Stimulated activated CD4-positive, alpha-beta T cell treated with anti-CD3 and anti-CD28 coated beads, Interleukin-4, amount 100 ng/mL, for 1 hour (primary cell): Measurements from ENCODE around the gene PCDHGA3.
"Not testable (repeated sequence)": the region's sequence is repeated elsewhere in the genome, so short reads cannot be mapped to it uniquely, and the experiment has no call there.

Experiments used
- DNase-seq: peaks from one replicate; pipeline ENCODE4 v3.0.0-alpha.2; 2020

Gene PCDHGA3

DNA sequence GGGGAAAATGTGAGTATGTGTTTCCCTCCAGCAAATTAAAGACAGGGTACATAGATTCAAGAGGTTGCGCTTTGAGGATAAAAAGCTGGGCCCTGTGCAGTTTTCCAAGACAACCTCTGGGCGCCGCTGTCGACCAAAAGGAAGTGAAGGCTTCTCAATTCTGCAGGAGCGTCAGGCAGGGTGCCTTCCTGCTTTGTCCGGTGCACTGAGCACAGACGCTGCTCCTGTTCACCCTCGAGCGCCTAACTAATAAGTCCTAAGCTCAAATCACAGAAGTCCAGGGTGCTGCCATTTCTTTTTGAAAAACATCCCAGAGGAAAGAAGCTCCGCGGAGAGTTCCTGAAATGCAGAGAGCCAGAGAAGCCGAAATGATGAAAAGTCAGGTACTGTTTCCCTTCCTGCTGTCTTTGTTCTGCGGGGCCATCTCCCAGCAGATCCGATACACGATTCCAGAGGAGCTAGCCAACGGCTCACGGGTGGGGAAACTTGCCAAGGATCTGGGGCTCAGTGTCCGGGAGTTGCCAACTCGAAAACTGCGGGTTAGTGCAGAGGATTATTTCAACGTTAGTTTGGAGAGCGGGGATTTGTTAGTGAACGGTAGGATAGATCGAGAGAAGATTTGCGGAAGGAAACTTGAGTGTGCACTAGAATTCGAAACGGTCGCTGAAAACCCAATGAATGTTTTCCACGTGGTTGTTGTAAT is 6.4 kb downstream of the PCDHGA3 start, which contains the start of gene PCDHGB1:
Gene PCDHGB1, plus strand, starts transcription at position 183 of the 703 bp plus-strand sequence. Its CDS starts 162 bp downstream, at position 345.
- DNase-seq = peak; percentile 26

DNA sequence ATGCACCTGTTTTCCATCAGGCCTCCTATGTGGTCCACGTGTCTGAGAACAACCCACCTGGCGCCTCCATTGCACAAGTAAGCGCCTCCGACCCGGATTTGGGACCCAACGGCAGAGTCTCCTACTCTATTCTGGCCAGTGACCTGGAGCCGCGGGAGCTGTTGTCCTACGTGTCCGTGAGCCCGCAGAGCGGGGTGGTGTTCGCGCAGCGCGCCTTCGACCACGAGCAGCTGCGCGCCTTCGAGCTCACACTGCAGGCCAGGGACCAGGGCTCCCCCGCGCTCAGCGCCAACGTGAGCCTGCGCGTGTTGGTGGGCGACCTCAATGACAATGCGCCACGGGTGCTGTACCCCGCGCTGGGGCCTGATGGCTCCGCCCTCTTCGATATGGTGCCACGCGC is 8.0 kb downstream of the PCDHGA3 start:
- DNase-seq = no peak

DNA sequence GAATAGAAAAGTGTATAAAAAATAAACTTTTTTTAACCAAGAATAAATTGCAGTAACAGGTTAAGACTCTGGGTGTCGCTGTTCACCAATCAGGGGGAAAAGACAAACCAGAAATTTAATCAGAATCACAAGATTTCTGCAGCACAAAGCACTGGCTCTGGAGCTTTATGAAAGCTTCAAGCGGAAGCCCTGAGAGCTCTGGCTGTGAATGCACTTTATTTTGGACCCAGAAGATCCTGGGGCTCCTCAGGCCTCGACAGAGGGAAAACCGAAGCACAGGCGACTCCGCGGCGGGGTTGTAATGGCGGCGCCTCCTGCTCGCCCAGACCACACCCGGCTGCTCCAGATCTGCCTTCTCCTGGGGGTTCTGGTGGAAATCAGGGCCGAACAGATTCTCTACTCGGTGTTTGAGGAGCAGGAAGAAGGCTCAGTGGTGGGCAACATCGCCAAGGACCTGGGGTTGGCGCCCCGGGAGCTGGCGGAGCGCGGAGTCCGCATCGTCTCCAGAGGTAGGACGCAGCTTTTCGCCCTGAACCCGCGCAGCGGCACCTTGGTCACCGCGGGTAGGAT is 11.4 kb downstream of the PCDHGA3 start, which contains the start of gene PCDHGA4:
Gene PCDHGA4, plus strand, starts transcription at position 122 of the 570 bp plus-strand sequence. Its CDS starts 87 bp downstream, at position 209.
- no peak for DNase-seq

DNA sequence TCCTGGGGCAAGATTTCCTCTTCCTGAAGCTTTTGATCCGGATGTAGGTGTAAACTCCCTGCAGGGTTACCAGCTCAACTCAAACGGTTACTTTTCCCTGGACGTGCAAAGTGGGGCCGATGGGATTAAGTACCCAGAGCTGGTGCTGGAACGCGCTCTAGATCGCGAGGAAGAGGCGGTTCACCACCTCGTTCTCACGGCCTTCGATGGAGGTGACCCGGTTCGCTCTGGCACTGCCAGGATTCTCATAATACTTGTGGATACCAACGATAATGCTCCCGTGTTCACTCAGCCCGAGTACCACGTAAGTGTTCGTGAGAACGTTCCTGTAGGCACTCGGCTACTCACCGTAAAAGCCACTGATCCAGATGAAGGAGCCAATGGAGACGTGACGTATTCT is 12.0 kb downstream of the PCDHGA3 start:
- no peak for DNase-seq

DNA sequence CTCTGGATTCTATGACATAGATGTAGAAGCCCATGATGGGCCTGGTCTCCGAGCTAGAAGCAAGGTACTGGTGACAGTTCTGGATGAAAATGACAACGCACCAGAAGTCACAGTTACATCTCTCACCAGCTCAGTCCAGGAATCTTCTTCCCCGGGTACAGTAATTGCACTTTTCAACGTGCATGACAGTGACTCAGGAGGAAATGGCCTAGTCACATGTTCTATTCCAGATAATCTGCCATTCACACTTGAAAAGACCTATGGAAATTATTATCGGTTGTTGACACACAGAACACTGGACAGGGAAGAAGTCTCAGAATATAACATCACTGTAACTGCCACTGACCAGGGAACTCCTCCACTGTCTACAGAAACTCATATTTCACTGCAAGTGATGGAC is 12.5 kb downstream of the PCDHGA3 start:
- no peak for DNase-seq

DNA sequence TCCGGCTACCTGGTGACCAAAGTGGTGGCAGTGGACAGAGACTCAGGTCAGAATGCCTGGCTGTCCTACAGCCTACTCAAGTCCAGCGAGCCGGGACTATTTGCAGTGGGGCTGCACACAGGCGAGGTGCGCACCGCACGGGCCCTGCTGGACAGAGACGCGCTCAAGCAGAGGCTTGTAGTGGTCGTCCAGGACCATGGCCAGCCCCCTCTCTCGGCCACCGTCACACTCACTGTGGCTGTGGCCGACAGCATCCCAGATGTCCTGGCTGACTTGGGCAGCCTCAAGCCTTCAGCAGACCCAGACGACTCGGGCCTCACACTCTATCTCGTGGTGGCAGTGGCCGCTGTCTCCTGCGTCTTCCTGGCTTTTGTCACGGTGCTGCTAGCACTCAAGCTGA is 13.3 kb downstream of the PCDHGA3 start:
- no peak for DNase-seq

DNA sequence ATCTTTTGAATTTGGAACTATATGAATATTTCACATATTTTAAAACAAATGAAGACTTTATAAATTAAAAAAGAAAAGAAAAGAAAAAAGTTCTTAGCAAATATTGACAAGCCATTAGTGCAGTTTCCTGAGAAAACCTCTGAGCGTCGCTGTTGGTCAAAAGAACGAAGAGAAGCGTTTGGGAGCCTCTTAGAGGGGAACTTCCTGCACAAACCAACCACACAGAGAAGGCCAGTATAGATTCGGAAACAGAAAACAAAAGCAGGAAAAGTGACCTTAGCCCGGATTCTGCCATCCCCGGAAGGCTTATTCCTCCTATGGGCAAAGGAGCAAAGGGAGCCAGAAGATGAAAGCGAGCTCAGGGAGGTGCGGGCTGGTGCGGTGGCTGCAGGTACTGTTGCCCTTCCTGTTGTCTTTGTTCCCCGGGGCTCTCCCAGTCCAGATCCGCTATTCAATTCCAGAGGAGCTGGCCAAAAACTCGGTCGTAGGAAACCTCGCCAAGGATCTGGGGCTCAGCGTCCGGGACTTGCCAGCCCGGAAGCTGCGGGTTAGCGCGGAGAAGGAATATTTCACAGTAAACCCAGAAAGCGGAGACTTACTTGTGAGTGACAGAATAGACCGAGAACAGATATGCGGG is 16.3 kb downstream of the PCDHGA3 start, which contains the start of gene PCDHGB2:
Gene PCDHGB2, plus strand, starts transcription at position 205 of the 637 bp plus-strand sequence. Its CDS starts 142 bp downstream, at position 347.
- DNase-seq = no peak

DNA sequence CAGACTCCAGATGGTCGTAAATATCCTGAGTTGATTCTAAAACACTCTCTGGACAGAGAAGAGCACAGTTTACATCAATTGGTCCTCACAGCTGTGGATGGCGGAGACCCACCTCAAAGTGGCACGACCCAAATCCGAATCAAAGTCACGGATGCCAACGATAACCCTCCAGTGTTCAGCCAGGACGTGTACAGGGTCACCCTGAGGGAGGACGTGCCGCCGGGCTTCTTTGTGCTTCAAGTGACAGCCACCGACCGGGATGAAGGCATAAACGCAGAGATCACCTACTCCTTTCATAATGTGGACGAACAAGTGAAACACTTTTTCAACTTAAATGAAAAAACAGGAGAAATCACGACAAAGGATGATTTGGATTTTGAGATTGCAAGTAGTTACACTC is 17.1 kb downstream of the PCDHGA3 start:
- no peak for DNase-seq

DNA sequence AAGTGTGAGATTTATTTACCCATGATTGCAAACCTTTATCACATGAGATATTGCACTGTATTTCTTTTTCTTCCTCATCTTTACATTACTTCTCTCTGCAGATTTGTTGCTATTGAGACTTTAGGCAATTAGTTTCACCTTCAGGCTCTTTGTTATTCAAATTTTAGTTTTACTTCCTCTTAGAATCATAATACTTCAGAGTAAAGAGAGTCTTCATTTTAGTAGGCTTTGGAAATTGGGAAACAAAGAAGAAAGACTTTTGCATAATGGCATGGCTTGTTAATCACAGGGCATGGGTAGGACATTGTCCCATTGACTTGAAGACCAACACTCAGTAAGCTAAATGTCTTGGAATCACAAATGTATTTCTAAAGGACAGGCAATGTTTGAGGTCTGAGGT is 19.1 kb downstream of the PCDHGA3 start:
- DNase-seq = no peak

DNA sequence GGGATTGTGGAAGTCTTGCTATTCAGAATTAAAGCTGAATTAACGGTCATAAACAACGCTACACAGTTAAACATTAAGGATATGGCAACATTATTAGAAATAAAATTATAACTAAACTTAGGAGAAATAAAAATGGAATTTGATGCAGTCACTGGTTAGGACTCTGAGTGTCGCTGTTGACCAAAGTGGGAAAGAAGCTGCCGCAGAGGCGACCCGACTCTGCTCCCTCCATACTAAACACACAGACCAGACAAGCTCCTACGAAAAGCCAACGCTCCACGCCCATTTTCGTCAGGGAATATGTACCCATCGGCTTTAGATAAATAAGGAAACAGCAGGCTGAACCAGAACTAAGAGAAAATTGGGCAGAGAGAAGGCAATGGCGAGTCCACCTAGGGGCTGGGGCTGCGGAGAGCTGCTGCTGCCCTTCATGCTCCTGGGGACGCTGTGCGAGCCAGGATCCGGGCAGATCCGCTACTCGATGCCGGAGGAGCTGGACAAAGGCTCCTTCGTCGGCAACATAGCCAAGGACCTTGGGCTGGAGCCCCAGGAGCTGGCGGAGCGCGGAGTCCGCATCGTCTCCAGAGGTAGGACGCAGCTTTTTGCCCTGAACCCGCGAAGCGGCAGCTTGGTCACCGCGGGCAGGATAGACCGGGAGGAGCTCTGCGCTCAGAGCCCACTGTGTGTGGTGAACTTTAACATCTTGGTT is 20.5 kb downstream of the PCDHGA3 start, which contains the start of gene PCDHGA5:
Gene PCDHGA5, plus strand, starts transcription at position 211 of the 709 bp plus-strand sequence. Its CDS starts 169 bp downstream, at position 380.
- no peak for DNase-seq

DNA sequence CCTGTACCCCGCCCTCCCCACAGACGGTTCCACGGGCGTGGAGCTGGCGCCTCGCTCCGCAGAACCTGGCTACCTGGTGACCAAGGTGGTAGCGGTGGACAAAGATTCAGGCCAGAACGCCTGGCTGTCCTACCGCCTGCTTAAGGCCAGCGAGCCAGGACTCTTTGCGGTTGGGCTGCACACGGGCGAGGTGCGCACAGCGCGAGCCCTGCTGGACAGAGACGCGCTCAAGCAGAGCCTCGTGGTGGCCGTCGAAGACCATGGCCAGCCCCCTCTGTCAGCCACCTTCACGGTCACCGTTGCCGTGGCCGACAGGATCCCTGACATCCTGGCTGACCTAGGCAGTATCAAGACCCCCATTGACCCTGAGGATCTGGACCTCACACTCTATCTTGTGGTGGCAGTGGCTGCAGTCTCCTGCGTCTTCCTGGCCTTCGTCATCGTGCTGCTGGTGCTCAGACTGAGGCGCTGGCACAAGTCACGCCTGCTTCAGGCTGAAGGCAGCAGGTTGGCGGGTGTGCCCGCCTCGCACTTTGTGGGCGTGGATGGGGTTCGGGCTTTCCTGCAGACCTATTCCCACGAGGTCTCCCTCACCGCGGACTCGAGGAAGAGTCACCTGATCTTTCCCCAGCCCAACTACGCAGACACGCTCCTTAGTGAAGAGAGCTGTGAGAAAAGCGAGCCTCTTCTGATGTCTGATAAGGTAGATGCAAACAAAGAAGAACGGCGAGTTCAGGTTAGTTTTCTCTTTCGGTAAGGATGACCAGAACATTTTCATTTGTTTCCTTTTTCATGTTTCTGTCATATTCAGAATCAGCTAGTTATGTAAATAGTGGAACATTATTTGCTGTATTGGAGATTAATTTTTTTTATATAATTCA is 22.6 kb downstream of the PCDHGA3 start:
- DNase-seq = no peak

DNA sequence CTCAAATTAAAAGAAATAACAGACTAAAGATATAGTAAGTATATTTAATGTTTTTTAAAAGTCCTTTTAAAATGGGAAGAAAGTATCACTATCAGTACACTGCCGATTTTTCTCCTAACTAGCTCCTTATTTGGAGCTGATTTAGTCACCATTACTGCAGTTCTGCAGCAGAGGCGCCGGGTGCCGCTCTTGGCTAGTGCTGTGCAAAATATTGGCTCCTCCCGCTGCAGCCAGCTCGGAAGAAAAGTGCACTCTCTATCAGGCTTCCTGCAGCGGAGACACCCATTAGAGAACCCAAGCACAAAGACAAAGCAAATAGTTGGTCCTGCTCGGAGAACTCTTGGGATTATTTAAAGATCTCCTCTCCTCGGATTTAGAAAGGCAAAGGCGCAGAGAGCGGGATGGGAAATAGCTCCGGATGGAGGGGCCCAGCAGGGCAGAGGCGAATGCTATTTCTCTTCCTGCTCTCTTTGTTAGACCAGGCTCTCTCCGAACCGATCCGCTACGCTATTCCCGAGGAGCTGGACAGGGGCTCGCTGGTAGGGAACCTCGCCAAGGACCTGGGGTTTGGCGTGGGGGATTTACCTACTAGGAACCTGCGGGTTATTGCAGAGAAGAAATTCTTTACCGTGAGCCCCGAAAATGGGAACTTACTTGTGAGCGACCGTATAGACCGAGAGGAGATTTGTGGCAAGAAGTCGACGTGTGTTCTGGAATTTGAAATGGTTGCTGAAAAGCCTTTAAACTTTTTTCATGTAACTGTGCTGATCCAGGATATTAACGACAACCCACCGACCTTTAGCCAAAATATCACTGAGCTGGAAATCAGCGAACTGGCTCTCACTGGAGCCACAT is 26.6 kb downstream of the PCDHGA3 start, which contains the start of gene PCDHGB3:
Gene PCDHGB3, plus strand, starts transcription at position 249 of the 855 bp plus-strand sequence. Its CDS starts 153 bp downstream, at position 402.
- DNase-seq = peak; percentile 36

DNA sequence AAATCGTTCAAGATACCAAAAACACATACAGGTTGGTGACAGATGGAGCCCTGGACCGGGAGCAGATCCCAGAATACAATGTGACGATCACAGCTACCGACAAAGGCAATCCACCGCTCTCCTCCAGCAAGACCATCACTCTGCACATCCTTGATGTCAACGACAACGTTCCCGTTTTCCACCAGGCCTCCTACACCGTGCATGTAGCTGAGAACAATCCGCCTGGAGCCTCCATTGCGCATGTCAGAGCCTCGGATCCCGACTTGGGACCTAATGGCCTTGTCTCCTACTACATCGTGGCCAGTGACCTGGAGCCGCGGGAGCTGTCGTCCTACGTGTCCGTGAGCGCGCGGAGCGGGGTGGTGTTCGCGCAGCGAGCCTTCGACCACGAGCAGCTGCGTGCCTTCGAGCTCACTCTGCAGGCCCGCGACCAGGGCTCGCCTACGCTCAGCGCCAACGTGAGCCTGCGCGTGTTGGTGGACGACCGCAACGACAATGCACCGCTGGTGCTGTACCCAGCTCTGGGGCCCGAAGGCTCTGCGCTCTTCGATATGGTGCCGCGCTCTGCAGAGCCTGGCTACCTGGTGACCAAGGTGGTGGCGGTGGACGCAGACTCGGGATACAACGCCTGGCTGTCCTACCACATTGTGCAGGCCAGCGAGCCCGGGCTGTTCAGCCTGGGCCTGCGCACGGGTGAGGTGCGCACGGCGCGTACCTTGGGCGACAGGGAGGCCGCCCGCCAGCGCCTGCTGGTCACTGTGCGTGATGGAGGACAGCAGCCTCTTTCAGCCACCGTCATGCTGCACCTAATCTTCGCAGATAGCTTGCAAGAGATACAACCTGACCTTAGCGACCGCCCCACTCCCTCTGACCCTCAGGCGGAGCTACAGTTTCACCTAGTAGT is 28.2 kb downstream of the PCDHGA3 start:
- DNase-seq = no peak

DNA sequence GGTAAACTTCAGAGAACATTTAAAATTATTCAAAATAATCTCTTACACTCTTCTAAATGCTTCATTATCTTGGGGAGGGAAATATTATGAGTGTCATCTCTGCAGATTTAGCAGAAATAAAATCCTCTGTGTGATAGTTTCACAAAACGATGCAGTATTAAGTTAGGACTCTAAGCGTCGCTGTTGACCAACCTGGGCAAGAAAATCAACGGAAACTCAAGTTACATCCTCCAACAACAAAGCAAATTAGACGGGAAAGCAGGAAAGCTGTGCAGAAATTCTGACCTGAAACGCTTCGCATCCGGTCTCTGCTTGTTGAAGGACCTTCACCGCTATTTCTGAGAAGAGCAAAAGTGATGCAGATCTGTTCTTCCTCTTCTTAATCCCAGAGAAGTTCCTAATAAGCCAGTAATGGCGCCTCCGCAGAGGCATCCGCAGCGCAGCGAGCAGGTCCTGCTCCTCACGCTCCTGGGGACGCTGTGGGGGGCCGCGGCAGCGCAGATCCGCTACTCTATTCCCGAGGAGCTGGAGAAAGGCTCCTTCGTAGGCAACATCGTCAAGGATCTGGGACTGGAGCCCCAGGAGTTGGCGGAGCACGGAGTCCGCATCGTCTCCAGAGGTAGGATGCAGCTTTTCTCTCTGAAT is 30.2 kb downstream of the PCDHGA3 start, which contains the start of gene PCDHGA6:
Gene PCDHGA6, plus strand, starts transcription at position 219 of the 645 bp plus-strand sequence. Its CDS starts 193 bp downstream, at position 412.
- DNase-seq = no peak

DNA sequence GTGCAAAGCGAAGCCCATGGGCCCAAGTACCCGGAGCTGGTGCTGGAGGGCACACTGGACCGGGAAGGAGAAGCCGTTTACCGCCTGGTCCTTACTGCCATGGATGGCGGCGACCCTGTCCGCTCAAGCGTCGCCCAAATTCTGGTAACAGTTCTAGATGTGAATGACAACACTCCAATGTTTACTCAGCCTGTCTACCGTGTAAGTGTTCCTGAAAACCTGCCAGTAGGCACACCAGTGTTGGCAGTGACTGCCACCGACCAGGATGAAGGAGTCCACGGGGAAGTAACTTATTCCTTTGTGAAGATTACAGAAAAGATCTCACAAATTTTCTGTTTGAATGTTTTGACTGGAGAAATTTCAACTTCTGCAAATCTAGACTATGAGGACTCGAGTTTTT is 31.0 kb downstream of the PCDHGA3 start:
- DNase-seq = no peak

DNA sequence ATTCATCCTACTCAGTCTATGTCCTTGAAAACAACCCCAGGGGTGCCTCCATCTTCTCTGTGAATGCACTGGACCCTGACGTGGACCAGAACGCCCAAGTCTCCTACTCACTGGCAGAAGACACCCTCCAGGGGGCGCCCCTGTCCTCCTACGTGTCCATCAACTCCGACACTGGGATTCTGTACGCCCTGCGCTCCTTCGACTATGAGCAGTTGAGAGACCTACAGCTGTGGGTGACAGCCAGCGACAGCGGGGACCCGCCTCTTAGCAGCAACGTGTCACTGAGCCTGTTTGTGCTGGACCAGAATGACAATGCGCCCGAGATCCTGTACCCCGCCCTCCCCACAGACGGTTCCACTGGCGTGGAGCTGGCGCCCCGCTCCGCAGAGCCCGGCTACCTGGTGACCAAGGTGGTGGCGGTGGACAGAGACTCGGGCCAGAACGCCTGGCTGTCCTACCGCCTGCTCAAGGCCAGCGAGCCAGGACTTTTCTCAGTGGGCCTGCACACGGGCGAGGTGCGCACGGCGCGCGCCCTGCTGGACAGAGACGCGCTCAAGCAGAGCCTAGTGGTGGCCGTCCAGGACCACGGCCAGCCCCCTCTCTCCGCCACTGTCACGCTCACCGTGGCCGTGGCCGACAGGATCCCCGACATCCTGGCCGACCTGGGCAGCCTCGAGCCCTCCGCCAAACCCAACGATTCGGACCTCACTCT is 32.0 kb downstream of the PCDHGA3 start:
- DNase-seq = not testable (repeated sequence)

DNA sequence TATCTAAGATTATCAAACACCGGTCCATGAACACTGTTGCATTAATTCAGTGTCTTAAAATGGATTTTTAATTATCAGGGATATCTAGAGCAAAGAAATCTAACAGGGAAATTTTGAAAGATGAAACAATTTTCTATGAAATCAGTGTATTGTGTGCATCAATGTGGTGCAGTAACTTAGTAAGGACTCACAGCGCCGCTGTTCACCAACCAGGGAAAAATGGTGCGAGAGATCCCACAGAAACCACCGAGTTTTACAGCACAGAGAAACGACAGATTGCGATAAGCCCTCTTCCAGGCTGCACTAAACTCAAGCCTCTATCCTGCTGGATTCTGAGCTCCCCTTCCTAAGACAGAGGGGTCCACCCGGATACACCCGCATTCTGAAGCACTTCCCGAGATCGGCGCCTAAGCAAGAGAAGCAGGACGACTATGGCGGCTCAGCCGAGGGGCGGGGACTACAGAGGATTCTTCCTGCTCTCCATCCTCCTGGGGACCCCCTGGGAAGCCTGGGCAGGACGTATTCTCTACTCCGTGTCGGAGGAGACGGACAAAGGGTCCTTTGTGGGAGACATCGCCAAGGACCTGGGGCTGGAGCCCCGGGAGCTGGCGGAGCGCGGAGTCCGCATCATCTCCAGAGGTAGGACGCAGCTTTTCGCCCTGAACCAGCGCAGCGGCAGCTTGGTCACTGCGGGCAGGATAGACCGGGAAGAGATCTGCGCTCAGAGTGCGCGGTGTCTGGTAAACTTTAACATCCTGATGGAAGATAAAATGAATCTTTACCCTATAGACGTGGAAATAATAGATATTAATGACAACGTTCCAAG is 39.1 kb downstream of the PCDHGA3 start, which contains the start of gene PCDHGA7:
Gene PCDHGA7, plus strand, starts transcription at position 274 of the 826 bp plus-strand sequence. Its CDS starts 158 bp downstream, at position 432.
- no peak for DNase-seq
